NCI-H526 treated with DMSO at 0.1 percent for 48 hours (cell line): ENCODE measurements around the gene TTC9.
"Not testable (repeated sequence)": the region's sequence is repeated elsewhere in the genome, so short reads cannot be mapped to it uniquely, and the experiment has no call there.

Source experiments
- DNase-seq: peaks from one replicate; lab custom pipeline; 2025; lab: John Stamatoyannopoulos, UW

TTC9 gene

DNA sequence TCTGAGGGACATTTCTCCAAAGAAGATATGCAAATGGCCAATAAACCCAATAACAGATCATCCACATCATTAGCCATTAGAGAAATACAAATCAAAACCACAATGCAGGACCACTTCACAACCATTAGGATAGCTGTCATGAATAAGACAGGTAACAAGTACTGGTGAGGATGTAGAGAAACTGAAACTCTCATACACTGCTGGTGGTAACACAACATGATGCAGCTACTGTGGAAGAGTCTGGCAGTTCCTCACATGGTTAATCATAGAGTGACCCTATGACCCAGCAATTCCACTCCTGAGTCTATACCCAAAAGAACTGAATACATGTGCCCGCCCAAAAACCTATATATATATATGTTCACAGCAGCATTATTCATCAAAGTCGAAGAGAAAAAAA is 39.0 kb downstream of the TTC9 start:
- DNase-seq, result no peak

DNA sequence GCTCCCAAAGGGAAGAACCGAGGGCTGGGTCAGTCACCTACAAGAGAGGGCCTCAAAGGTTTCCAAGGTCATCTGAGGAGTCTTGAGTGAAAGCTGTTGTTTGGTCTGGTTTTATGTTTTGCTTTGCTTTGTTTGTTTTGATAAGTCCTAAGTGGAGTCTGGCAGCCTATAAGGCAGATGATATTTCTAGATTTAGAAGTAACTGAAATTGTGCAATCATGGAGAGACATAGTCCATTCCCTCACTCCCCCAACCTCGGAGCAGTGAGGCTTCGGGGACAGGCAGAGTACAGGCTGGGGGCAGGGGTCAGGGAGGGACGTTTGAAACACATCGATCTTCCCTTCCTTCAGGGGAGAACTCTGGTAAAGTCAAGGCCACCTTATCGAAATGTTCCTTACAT is 42.3 kb downstream of the TTC9 start:
- no peak for DNase-seq

GRCh38 chr14:70685474-70686197 is 43.9 kb downstream of the TTC9 start:
- no peak for DNase-seq

GRCh38 chr14:70692210-70692609 is 50.5 kb downstream of the TTC9 start:
- no peak for DNase-seq

DNA sequence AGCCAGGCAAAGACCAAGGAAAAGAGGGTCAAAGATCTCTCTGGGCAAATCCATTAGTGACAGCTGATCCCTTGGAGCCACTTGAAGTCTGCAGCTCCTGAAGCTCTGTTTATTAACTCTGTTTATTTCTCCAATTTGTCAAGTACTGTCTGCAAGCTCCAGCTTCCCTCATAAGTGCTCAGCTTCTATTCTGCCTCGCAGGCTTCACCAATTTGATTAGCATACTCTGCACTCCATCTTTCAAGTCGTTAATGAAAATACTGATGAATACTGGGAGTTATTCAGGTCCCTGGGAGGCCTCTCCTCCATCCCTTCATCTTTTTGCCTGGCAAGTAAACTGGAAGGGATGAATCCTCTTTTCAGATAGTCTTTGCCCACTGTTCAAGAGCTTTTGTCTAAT is 54.3 kb downstream of the TTC9 start:
- no peak for DNase-seq

DNA sequence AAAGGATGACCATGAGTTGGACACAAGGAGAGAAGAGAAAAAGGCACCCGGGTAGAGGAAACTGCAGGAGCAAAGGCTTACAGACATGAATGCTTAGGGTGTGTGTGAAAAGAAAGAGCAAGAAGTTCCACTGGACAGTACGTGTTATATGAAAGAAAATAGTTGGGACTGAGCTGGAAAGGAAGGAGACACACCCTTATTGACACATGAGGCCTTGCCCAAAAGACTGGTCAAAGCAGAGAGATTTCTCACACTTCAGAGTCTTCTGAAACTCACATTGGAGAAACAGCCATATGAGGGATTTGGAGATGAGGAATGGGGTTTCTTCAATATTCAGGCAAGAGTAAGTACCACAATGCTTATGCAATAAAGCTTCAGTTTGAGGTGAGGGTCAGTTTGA is 56.0 kb downstream of the TTC9 start:
- no peak for DNase-seq

DNA sequence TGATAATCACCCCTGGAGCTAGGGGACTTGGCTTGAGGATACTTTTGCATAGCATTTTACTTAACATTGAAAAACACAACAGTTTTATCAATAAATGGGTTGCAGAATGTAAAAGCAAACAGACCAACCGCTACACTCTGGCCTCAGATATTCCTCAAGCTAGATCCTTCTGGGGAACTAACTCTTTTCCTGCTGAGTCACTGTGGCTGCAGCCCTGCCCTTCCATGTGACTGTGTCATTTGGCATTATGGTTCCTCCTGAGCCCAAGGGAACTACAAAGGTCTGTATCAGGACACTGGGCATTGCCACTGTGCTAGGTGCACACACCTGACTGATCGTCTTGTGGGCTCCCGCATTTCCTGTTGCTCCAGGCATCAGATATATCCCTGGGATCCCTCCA is 56.6 kb downstream of the TTC9 start:
- DNase-seq, result no peak

GRCh38 chr14:70699646-70700045 is 57.9 kb downstream of the TTC9 start:
- no peak for DNase-seq

DNA sequence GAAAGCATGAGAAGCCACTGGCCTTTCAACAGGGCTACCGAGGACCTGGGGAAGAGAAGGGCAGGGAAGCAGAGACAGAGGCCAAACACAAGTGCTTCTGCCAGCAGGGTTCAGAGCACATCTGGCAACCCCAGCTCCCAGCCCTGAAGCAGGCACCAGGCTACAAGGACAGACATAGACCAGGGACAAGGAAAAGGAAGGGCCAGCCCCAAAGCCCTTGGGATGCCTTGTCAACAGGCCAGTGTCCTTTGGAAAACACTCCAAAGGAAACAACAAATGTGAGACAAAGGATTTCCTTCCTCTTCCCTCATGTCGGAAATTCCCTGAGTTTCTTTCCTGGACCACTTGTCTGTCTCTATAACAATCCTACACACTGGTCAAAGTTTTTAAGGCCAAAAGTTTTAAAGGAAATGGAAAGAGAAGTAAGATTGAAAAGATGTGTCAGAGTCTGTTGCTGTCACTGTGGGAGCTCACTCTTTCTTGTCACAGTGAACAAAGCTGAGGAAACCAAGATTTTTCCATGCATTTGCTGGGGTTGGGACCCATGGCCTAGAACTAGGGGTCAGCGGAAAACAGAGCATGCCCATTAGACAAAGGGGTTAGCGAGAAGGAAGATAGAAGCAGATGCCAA is 59.4 kb downstream of the TTC9 start:
- no peak for DNase-seq

- no peak for DNase-seq
Observed at GRCh38 chr14:70701610-70702009, 59.9 kb downstream of the TTC9 start.

- no peak for DNase-seq
Observed at GRCh38 chr14:70702161-70702560, 60.4 kb downstream of the TTC9 start.

GRCh38 chr14:70703621-70704168 is 62.0 kb downstream of the TTC9 start:
- not testable (repeated sequence) for DNase-seq

DNA sequence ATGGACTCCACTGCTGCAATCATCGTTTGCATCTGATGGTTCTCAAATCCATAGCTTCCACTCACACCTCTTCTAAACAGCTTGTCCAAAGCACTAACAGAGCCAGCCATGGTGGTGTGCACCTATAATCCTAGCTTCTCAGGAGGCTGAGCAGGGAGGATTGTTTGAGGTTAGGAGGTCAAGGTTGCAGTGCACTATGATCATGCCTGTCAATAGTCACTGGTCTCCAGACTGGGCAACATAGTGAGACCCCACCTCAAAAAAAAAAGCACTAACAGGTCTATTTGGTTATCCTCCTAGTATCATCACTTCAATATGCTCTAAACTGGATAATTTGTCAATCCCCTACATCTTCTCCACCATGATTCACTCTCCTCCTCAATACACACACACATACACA is 63.2 kb downstream of the TTC9 start:
- DNase-seq, result no peak

GRCh38 chr14:70706177-70706576 is 64.5 kb downstream of the TTC9 start:
- DNase-seq, result no peak

GRCh38 chr14:70707138-70708038 is 65.7 kb downstream of the TTC9 start:
- no peak for DNase-seq

DNA sequence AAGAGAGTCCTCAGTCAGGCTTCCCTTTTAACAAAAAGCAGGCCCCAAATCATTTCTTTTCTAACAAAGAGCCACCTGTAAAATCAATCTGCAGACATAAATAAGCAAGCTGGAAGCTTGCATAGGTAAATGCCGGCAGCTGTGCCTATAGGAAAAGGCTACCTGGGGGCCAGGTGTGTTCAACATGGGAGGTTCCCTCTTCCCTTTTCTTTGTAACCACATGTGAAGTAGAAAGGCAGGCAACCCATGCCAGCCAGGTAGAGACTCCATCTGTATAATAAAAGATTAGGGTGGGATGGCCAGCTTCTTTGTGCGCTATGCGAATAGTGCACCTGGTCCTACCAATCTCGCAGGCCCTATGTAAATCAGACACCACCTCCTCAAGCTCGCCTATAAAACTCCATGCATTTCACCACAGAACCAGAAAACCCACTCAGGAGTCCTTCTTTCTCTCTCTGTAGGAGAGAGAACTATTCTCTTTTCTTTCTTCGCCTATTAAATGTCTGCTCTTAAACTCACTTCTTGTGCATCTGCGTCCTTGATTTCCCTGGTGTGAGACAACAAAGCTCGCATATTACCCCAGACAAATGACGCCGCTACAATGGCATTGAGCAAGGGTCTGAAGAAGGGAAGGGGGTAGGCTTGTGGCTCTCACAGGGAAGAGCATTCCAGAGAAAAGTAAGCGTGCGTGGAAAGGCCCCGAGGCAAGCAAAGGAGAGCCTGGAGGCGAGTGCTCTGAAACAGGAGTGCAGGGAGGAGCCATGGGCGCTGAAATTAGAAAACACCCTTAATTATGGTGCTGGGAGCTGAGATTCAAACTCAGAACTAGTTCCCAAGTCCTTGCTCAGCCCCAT is 67.2 kb downstream of the TTC9 start:
- no peak for DNase-seq

DNA sequence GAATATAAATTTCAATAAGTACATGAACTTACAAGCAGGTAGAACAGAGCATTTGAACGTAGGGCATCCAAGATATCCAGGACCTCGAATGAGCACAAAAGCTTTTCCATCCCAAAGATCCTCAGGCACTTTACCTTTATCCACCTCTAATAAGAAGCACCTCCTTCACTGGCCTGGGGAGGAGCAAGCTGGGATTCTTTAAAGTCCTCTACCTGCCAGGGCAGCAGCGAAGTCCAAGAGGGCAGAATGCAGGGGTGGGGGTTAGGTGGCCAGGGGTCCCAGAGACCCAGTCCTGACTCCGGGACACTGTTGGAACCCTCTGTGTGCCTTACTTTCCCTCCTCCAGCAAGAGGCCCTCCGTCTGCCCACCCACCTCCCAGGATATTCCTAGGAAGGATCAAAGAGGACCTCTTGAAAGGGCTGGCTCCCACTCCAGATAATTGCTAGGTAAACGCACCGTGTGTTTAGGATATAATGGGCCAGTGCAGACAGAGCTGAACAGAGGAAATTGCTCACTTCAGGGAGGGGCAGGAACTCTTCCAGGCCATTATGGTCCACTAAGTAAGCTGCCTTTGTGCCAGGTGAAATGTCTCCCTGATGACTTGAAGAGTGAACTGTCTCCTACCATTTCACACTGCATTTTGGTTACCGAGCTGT is 68.1 kb downstream of the TTC9 start:
- no peak for DNase-seq

DNA sequence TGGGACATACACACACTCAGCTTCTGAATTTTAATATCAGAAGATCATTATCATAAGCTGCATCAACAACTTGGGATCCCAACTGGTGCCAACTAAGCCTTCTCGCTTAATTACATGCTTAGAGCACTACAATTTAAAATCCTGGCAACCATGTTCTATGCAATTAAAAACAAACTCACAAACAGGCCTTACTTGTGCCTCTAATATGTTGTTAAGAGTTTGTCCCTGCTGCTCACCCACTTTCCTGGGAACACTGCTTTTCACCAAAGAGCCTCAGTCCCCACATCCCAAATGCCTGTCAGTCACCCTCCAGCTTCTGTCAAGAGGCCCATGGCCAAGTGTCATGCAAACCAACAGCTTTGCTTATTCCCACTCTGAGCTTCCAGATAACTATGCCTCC is 69.7 kb downstream of the TTC9 start:
- DNase-seq, result no peak

GRCh38 chr14:70713096-70713495 is 71.4 kb downstream of the TTC9 start:
- no peak for DNase-seq

DNA sequence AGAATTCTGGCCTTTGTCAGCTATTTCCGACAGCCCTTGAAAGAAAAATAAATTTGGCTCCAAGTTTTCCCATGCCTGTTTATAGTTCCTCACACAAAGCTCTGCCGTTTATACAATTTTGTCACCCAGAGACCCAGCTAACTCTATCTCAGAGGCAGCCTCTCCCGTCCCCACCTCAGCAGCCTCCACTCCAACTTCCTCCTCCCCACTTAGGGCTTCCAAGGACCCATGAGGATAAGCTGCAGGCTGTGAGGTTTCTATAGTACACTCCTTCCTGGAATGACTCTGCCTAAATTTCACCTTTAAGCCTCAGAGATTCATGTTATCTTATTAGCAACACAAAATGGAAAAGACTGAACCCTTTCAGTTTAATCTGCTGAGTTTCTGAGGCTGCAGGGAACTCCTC is 71.8 kb downstream of the TTC9 start:
- DNase-seq, result no peak

DNA sequence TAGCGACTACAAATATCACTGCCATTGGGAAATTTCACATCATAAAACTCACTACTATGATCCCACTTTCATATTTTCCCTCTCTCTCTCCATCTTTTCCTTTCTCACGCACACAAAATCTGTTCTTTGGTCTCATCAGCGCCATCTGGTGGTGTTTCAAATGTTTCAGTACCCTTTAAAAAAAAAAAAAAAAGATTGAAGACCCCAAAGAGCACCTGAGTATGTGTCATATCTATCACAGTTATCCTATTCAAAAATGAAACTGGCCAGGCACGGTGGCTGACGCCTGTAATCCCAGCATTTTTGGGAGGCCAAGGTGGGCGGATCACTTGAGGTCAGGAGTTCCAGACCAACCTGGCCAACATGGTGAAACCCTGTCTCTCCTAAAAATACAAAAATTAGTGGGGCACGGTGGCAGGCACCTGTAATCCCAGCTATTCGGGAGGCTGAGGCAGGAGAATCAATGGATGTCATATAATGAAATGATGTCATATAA is 72.4 kb downstream of the TTC9 start:
- no peak for DNase-seq
